K562 (cell line): ENCODE measurements around the gene XAB2. TPM values are rescaled to one million over a fixed set of nuclear protein-coding genes. Genes with fewer than 3 reads are reported as not detected.

Experiments
- ATAC-seq: fragments of 200-7000 bp; cut with Tn5 transposase; 3 replicates; pipeline ENCODE4 v1.9.1; 2020; ENCODE audit warnings: moderate library complexity
- BruUV-seq: library from RNA; stranded (reverse); fragments of 400-500 nt; replicated peaks from 2 replicates; lab custom pipeline; 2021; lab: Mats Ljungman, UMichigan
- CTCF ChIA-PET: fragments of 300-600 bp; formaldehyde crosslinking; extraction: SDS; loops from one replicate; lab custom pipeline; 2021; ENCODE audit warnings: low intra/inter-chr PET ratio; lab: Yijun Ruan, JAX
- POLR2A ChIA-PET: fragments of 300-600, 350-650 bp; sonication (Branson Sonifier 250); formaldehyde crosslinking; extraction: SDS; loops from one replicate; lab custom pipeline; 2021; ENCODE audit warnings: antibody characterized with exemption, inconsistent platforms; lab: Yijun Ruan, JAX
- DNase-seq, 4 experiments: peaks; one replicate each; pipeline versions ENCODE4 v3.0.0 to v3.0.0-alpha.2; 2011 to 2018; ENCODE audit warnings: low spot score in 3 of 4, mixed read lengths in 3 of 4; ENCODE audit errors: extremely low read depth in 1 of 4
- FAIRE-seq: peaks from 2 replicates; lab custom pipeline; 2011; peaks lifted over from hg19 to GRCh38; lab: Jason Lieb, UNC
- H2AFZ ChIP-seq: 2 replicates; pipeline ENCODE4 v1.6.0; 2011; ENCODE audit warnings: low read depth, low read length, control low read depth, inconsistent platforms
- H3K27ac ChIP-seq: fragments of 200-600 bp; 3 replicates; pipeline ENCODE4 v1.8.0; 2011; ENCODE audit warnings: low read depth, mild to moderate bottlenecking, control low read depth, inconsistent platforms, low read length, moderate library complexity, mixed read lengths; ENCODE audit errors: extremely low read depth
- H3K27me3 ChIP-seq, 2 experiments: fragments of 300-600 bp in 1 of 2; 2 replicates in 1 of 2; 3 replicates in 1 of 2; pipeline versions ENCODE4 v1.6.0 to v1.8.0; 2011; ENCODE audit warnings: inconsistent platforms in 2 of 2, low read length in 2 of 2, mild to moderate bottlenecking in 1 of 2, mixed read lengths in 1 of 2, moderate library complexity in 1 of 2; ENCODE audit not compliant: control insufficient read depth in 2 of 2, insufficient read depth in 2 of 2
- H3K36me3 ChIP-seq: fragments of 300-600 bp; 3 replicates; pipeline ENCODE4 v1.8.0; 2011; ENCODE audit warnings: mild to moderate bottlenecking, low read length, inconsistent platforms; ENCODE audit not compliant: control insufficient read depth, insufficient read depth
- H3K4me1 ChIP-seq, 2 experiments: fragments of 200-600 bp in 1 of 2; replicated peaks in 1 of 2; 2 replicates in 1 of 2; 3 replicates in 1 of 2; pipeline versions ENCODE4 v1.5.1 to v1.8.0; 2011; ENCODE audit warnings: inconsistent platforms in 2 of 2, low read length in 2 of 2, mild to moderate bottlenecking in 1 of 2, mixed read lengths in 1 of 2, moderate library complexity in 1 of 2; ENCODE audit not compliant: control insufficient read depth in 2 of 2, insufficient read depth in 2 of 2
- H3K4me2 ChIP-seq: 2 replicates; pipeline ENCODE4 v1.6.1; 2011; ENCODE audit warnings: low read length, control low read depth, inconsistent platforms, mixed read lengths; ENCODE audit not compliant: insufficient read depth
- H3K4me3 ChIP-seq: fragments of 200-600 bp; sonication (generic), shearing (Covaris generic); 2 replicates; pipeline ENCODE4 v1.5.1; 2016; ENCODE audit warnings: control low read depth, inconsistent platforms
- H3K79me2 ChIP-seq: fragments of 200-600 bp; 3 replicates; pipeline ENCODE4 v1.8.0; 2011; ENCODE audit warnings: low read length, inconsistent platforms; ENCODE audit not compliant: control insufficient read depth, insufficient read depth
- H3K9ac ChIP-seq, 2 experiments: 2 replicates each; pipeline versions ENCODE4 v1.6.0 to v1.6.1; 2011; ENCODE audit warnings: low read depth in 2 of 2, low read length in 2 of 2, control low read depth in 1 of 2, inconsistent platforms in 1 of 2, mild to moderate bottlenecking in 1 of 2, mixed read lengths in 1 of 2; ENCODE audit not compliant: insufficient read depth in 1 of 2
- H3K9me1 ChIP-seq: one replicate; pipeline ENCODE4 v1.6.0; 2011; ENCODE audit warnings: inconsistent platforms, mild to moderate bottlenecking, low read length, moderate library complexity; ENCODE audit not compliant: control insufficient read depth, insufficient read depth
- H3K9me3 ChIP-seq: replicated peaks from 2 replicates; pipeline ENCODE4 v1.5.1; 2011; ENCODE audit warnings: low read depth, low read length, inconsistent platforms; ENCODE audit not compliant: control insufficient read depth, insufficient read depth
- H4K20me1 ChIP-seq: replicated peaks from 2 replicates; pipeline ENCODE4 v1.6.1; 2011; ENCODE audit warnings: low read length, inconsistent platforms, mixed read lengths; ENCODE audit not compliant: control insufficient read depth, insufficient read depth
- BCOR ChIP-seq: fragments of 450-650 bp; IDR thresholded peaks from 2 replicates; pipeline ENCODE4 v1.6.1; 2016
- DNMT1 ChIP-seq: fragments of 450-650 bp; IDR thresholded peaks from 2 replicates; pipeline ENCODE4 v1.6.1; 2016; ENCODE audit warnings: antibody characterized with exemption, mild to moderate bottlenecking
- FOXK2 ChIP-seq, 2 experiments: fragments of 450-650 bp; IDR thresholded peaks in 1 of 2; conservative IDR thresholded peaks in 1 of 2; 2 replicates each; pipeline ENCODE4 v1.6.1; 2016; ENCODE audit warnings: low read depth in 2 of 2, mild to moderate bottlenecking in 1 of 2
- KDM1A ChIP-seq, 2 experiments: fragments of 450-650 bp; IDR thresholded peaks; 2 replicates each; pipeline ENCODE4 v1.6.1; 2016; ENCODE audit warnings: mild to moderate bottlenecking in 2 of 2
- RBM25 ChIP-seq: fragments of 200-400 bp; formaldehyde crosslinking; IDR thresholded peaks from 2 replicates; pipeline ENCODE4 v1.6.1; 2018; ENCODE audit warnings: low read length, low read depth, moderate library complexity; ENCODE audit not compliant: severe bottlenecking
- RBM39 ChIP-seq: fragments of 200-400 bp; formaldehyde crosslinking; optimal IDR thresholded peaks from 2 replicates; pipeline ENCODE3; 2018; ENCODE audit warnings: low read depth, low read length
- WGBS: fragments of 100-300 bp; shearing (Covaris generic); methylation state at CpG from one replicate; pipeline ENCODE4 v1.1.6; 2016; ENCODE audit warnings: low coverage, mixed read lengths; ENCODE audit not compliant: insufficient coverage; ENCODE audit errors: missing lambda C conversion rate; 5-methylcytosine and 5-hydroxymethylcytosine counted together
- in situ Hi-C: fragments of 300-500 bp; cut with MboI; formaldehyde crosslinking; loops from 4 replicates; pipeline ENCODE4 v1.15.0; 2018; ENCODE audit warnings: inconsistent platforms, mixed read lengths
- intact Hi-C: fragments of 100-400 bp; cut with micrococcal nuclease; formaldehyde crosslinking; loops from 2 replicates; pipeline ENCODE4 v1.14.2; 2022
- polyA plus RNA-seq, 8 experiments: library from polyadenylated mRNA; depleted of rRNA in 4 of 8; stranded (reverse) in 5 of 8; unstranded in 3 of 8; fragments of >200 nt; fragmentation: Nextera tagmentation in 2 of 8; fragmentation: Illumina TruSeq in 1 of 8; extraction: Ambion mirVana in 2 of 8; extraction: Trizol in 1 of 8; gene quantifications; 2 replicates each; pipeline versions ENCODE4 v1.2.1 to v1.2.3, GENCODE V29; 2011 to 2014; ENCODE audit warnings: inconsistent platforms in 1 of 8, missing spikeins in 1 of 8
- total RNA-seq, 7 experiments: library from RNA; depleted of rRNA in 6 of 7; stranded (reverse); fragments of >200 nt in 6 of 7; fragmentation: Illumina TruSeq in 2 of 7; extraction: Trizol in 2 of 7; gene quantifications; 2 replicates each; pipeline versions ENCODE4 v1.2.1 to v1.2.3, GENCODE V29; 2011 to 2021; ENCODE audit warnings: low replicate concordance in 1 of 7

The XAB2 gene
- total and polyA plus RNA-seq, 9 of the 15 experiments (the other 6 are each of a cell fraction or from before 2014, with no cell fraction given) = 0.21 to 58.3 (median 20.0) TPM

DNA sequence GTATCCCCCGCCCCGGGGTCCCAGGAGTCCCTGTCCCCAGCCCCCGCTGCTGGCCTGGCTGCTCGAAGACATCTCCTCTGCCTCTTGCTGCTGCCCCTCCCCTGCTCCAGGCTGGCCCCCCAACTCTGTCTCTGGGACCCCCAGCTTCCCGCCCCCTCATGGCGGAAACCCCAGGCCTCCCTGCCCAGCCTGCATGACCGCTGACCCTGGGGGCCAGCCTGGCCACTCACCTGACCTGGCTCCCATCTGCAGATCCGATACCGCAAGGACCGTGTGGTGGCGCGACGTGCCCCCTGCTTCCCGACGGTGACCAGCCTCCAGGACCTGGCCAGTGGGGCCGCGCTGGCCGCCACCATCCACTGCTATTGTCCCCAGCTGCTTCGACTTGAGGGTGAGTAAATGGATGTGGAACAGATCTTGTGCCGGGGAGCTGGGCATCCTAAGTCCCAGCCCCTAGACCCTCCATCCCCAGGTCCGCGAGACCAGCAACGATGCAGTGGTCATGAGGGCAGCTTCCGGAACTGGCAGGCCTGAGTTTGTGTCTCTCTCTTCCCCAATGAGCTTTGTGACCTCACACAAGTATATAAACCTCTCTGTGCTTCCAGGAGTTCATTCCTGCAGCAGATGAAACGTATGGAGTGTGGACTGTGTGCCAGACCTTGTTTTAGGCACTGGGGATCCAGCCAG lies 21.3 kb downstream of the XAB2 start:
- WGBS = 51% methylated on average over 24 of the region's 25 CpGs
- no TSS peak for BruUV-seq
- Histone ChIP-seq H4K20me1 (peaks cover 9% of the 10 kb centered on the region; the same call in 1 of the 2 replicates), H3K9me3 (no peaks in the 10 kb centered on the region), H3K4me3 (no peak overlapping the region), H3K9me1 (no peaks in the 10 kb centered on the region), H3K36me3 (no peaks in the 10 kb centered on the region), H3K27me3 (peaks cover 9 to 28% of the 10 kb centered on the region in 2 experiments; a peak in 3 of 5 replicates), H3K9ac (no peak overlapping the region), H3K4me1 (peaks cover 2 to 55% of the 10 kb centered on the region in 2 experiments; a peak in 3 of 5 replicates), H2AFZ (no peak overlapping the region), H3K27ac (no peak overlapping the region), H3K79me2 (no peaks in the 10 kb centered on the region), H3K4me2 (no peak overlapping the region)
- intact Hi-C loops (no loop called here), in situ Hi-C loops (no loop called here)
- FAIRE-seq (no peak), DNase-seq (no peak), ATAC-seq (no peak)
- ChIA-PET CTCF (no interaction called here), POLR2A (interaction anchor here (0.6 to 1.5 kb wide), 3 partner anchors 10 to 596 kb away, joined by 3 to 5 read pairs (median 3); no protein-coding TSS in a partner anchor)
- no peak for TF ChIP-seq FOXK2 (conservative IDR thresholded peaks at IDR 0.05 in 1 of 2, IDR thresholded peaks at IDR 0.05 in 1 of 2; ENCODE audit: low read depth in 2 of 2)
- no peak for TF ChIP-seq RBM39
- no peak for TF ChIP-seq DNMT1
- TF ChIP-seq RBM25 = peak; percentile 29
- 0 out of 4 replicates have a peak, but pooled peaks of 1 of the 2 experiments have one; percentile 14 for TF ChIP-seq KDM1A (IDR thresholded peaks at IDR 0.05)
- TF ChIP-seq BCOR = peak; percentile 46; the same call in 1 of the 2 replicates
